ENCODE results near the gene ERC2.

The ERC2 gene

GRCh38 chr3:56468184-56469106, at the start of gene ERC2:
TSS of gene ERC2 (minus strand) at chr3:56468467.
- no peak for DNase-seq

GRCh38 chr3:56502738-56503137, 34.5 kb upstream of the ERC2 start:
- DNase-seq, result no peak

GRCh38 chr3:56496376-56496775, 28.1 kb upstream of the ERC2 start:
- DNase-seq, result peak; percentile 94

GRCh38 chr3:56494679-56495322, 26.5 kb upstream of the ERC2 start:
- peak; percentile 39 for DNase-seq

GRCh38 chr3:56491566-56491965, 23.3 kb upstream of the ERC2 start:
- no peak for DNase-seq

GRCh38 chr3:56488812-56489600, 20.7 kb upstream of the ERC2 start:
- DNase-seq, result no peak

- DNase-seq, result no peak
Measured at GRCh38 chr3:56484525-56485032, 16.3 kb upstream of the ERC2 start.

GRCh38 chr3:56484122-56484521, 15.9 kb upstream of the ERC2 start:
- no peak for DNase-seq

- DNase-seq, result no peak
Measured at GRCh38 chr3:56477646-56478045, 9.4 kb upstream of the ERC2 start.

GRCh38 chr3:56476771-56477170, 8.5 kb upstream of the ERC2 start:
- no peak for DNase-seq

- DNase-seq, result no peak
Measured at GRCh38 chr3:56471771-56472170, 3.5 kb upstream of the ERC2 start.

GRCh38 chr3:56469141-56469540, 874 bp upstream of the ERC2 start:
- no peak for DNase-seq

GRCh38 chr3:56467801-56468183, 475 bp downstream of the ERC2 start:
- DNase-seq, result no peak

GRCh38 chr3:56467108-56467507, 1.2 kb downstream of the ERC2 start:
- peak; percentile 74 for DNase-seq

- DNase-seq, result no peak
Measured at GRCh38 chr3:56459719-56460118, 8.5 kb downstream of the ERC2 start.

- DNase-seq, result no peak
Measured at GRCh38 chr3:56459104-56459496, 9.2 kb downstream of the ERC2 start.

- DNase-seq, result no peak
Measured at GRCh38 chr3:56458496-56459103, 9.7 kb downstream of the ERC2 start.

- no peak for DNase-seq
Measured at GRCh38 chr3:56456117-56456516, 12.2 kb downstream of the ERC2 start.

- DNase-seq, result no peak
Measured at GRCh38 chr3:56453011-56453410, 15.3 kb downstream of the ERC2 start.

- DNase-seq, result no peak
Measured at GRCh38 chr3:56452085-56452484, 16.2 kb downstream of the ERC2 start.

- no peak for DNase-seq
Measured at GRCh38 chr3:56443372-56443771, 24.9 kb downstream of the ERC2 start.

- DNase-seq, result no peak
Measured at GRCh38 chr3:56428667-56429066, 39.6 kb downstream of the ERC2 start.

GRCh38 chr3:56424885-56425284, 43.4 kb downstream of the ERC2 start:
- DNase-seq, result no peak

Data from DMS153 (cell line).